Stimulated activated CD8-positive, alpha-beta memory T cell treated with anti-CD3 and anti-CD28 coated beads, Interleukin-12 subunit alpha, Interleukin-12 subunit beta, amount 100 ng/mL, for 4 hours (primary cell): ENCODE results near the gene SOAT2.

Source experiments
- DNase-seq: peaks from one replicate; pipeline ENCODE4 v3.0.0-alpha.2; 2020; ENCODE audit warnings: low read depth

SOAT2 gene

DNA sequence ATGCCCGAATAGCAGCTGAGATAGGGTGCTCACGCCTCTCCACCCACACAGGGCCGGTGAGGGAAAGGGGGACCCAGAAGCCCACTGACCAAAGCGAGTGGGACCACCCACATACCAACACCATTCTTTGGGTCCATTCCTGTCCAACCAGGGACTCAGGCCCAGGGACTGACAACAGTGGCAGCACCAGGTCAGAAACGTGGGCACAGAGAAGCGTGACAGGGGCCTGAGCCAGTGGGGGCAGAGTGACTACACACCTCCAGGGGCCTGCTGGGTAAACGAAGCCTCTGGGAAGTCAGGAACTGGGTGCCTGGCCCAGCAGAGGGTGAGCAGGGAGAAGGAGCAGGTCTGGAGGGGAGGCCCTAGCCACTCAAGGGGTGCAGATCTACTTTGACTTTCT is 37.8 kb upstream of the SOAT2 start:
- no peak for DNase-seq

DNA sequence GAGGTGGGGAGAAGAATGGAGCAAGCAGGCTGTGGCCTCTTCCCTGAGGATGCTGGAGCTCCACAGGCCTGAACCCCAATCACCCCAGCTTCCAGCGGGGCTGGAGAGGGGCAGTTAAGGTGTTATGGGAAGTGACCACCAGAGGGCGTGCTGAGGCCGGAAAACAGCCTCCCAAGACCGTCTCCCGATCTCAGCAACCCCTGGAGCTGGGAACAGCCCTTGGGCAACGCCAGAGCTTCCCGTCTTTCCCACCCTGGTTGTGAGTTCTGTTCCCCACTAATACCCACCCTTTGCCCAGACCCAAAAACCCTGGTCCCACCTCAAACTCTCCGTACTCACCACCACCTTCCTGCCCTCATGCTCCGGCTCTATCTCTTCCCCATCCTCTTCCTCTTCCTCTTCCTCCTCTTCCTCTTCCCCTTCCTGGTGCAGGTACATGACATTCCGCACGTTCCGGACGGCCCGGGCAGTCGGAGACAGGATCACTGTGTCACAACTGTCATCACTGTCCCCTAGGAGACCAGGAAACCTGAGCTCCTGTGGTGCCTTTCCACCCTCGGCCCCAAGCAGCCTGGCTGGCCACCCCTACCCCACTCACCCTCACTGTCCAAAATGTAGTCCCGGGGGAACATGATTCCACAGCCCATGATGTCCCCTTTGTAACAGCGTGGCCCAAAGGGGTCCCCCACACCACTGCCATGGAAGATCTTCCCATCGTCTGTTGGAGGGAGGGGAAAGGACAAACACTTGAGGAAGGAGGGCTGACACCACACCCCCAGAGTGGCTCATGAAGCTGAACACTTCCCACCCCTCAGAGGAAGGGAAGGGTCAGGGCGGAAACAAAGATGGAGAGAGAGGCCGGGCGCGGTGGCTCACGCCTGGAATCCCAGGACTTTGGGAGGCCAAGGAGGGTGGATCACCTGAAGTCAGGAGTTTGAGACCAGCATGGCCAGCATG is 37.0 kb upstream of the SOAT2 start:
- peak; percentile 25 for DNase-seq

DNA sequence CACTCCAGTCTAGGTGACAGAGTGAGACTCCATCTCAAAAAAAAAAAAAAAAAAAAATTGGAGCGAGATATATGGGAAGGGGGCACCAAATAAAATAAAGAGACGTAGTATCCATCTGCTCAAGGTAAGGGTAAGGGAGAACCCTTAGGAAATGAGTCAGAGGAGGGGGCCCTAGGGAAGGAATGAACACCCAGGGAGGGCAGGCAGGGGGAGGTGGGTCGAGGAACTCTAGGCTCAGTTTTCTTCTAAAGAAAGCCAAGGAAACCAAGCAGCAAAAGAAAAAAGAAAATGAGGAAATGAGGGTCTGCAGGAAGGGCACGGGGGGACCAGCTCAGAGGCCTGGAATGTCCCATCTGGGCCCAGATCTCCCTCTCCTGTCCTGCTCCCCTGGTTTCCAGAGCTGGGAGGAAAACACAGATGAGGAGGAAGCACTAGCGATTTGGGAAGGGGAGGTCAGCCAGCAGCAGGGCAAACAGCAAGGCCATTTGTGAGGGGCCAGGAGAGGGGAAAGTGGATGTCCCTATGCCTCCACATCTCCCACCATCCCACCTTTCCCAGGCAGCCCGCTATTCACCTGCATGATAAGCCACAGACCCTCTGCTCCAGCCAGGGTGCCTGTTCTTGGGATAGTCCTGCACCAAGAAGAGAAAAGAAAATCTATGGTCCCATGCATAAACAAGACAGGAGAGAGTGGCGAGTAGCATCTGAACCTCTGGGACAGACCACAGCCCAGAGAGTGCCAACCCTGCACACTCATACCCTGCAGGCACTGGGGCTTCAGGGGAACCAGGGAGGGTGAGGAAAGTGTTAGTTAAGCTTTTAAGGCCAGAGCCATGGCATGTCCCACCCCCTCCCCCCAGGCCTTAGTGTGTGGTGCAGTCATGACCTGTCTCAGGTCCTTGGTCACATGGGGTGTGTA is 36.0 kb upstream of the SOAT2 start:
- DNase-seq: no peak

DNA sequence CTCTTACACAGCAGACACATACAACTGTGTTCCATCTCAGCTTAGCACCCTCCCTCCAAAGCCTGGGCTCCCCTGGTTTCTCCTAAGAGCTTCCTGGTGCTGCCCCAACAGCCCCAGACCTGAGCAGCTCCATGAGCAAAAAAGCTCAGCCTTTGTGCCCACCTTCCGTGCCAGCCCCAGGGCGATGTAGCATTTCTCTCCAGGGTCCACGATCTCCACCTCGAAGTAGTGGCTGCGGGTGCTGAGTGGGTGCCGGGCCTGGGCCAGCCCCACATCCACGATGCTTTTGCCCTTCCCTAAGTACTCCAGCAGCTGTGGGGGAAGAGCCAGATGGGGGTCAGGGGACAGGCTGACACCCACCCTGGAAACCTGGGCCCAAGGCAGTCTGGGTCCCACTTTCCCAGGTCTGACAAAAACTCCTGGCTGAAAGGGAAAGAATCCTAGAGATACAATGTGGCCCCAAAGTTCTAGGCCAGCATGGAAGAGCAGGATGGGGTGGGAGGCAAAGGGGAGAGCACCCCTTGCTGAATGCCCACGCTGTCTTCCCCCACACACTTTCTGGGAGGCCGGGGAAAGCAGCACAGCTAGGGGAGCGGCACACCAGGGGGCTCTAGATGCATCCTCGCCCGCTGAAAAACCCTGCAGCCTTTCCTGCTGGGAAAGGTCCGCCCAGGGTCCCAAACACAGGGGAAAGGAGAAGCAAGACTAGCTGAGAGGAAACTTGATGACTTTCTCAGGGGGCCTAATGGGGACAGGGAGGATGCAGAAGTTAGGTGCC is 35.1 kb upstream of the SOAT2 start:
- DNase-seq: no peak

DNA sequence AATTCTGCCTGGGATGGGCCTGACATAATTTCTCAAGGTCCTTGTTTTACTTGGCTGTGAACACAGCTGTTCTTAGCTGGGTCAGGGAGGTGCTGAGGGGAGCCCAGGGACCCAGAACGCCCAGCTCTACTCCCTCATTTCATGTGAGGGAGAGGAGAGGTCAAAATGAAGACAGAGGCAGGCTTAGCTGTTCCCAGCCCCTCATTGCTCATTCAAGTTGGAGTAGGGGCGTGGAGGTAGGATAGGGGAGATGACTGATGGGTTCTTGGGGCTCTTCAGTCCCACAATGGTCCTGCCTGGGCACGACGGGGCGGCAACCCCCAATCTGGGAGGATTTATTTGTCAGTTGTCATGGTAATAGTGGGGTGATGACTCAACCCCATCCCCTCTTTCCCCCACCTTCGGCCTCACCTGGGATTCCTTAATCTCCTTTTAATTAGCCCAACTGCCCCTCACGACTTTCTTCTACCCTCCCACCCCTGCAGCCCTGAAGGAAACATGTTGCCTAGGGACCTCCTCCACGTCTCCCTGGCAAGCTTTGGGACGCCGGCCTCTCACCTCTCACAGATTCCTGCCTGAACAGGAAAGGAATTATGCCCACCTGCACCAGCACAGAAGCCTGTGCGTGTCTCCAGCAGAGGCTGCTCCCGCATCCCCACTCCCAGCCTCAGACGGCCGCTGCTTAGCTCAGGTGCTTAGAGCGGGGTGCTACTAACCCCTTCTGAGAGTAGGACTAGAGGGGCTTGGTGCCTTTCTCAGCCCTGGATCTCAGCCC is 34.3 kb upstream of the SOAT2 start:
- DNase-seq: no peak

DNA sequence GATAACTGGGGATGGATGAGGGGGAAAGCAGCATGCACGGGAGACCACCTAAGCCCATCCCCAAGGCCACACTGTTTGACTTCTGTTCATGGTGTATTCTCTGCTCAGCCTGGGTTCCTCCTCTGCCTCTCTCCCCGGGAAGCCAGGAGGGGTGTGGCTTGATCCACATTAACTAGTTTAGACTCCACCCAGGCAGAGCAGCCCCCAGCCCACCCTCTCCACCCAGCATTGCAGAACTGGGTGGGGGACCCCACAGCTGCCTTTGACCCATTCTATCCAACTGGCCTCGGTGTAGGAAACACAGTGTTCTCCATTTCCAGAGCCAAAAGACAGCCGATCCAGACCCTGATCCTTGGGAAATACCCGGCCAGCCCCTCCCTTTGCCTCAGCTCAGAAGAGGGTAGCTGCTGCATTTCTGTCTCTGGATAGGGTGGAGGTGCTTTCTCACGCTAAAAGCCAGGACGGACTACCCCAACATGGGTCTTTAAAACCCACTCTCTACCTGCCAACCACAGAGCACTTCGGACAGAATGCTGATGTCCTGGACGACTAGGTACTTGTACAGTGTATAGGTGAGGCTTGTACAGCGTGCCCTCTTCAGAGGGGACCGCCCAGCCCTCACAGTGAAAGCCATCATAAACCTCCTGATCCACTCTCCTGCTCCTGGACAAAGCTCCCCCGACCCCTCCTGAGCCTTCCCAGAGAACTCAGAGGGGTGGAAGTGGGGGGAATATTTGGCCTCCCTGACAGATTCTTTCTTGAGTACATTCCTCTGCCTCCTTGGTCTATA is 33.5 kb upstream of the SOAT2 start:
- DNase-seq: no peak

DNA sequence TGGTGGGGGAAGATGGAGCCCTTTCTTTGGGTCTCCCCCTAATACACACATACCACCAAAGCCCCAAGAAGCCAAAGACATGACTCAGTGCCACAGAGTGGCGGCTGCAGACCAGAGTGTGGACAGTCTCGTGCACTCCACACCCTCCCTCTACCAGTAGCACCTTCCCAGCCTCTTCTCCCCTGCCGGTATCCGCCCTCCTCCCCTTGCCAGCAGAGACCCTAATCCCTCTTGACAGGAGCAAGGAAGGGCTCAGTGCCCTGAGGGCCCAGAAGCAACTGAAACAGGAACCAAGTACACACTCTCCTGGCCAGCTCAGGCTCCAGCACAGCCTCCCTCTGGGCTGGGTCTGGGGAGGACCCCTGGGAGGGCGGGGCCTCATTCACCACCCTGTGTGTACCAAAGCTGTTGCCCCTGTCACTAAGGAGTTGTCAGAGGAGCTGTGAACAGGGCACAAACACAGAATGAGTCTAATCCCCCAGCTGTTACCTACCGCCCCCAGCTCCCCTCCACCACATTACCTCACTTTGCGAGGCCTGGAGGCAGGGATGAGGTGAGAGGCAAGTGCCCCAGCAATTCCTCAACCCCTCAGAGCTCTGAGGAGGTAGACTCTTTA is 32.3 kb upstream of the SOAT2 start:
- no peak for DNase-seq

DNA sequence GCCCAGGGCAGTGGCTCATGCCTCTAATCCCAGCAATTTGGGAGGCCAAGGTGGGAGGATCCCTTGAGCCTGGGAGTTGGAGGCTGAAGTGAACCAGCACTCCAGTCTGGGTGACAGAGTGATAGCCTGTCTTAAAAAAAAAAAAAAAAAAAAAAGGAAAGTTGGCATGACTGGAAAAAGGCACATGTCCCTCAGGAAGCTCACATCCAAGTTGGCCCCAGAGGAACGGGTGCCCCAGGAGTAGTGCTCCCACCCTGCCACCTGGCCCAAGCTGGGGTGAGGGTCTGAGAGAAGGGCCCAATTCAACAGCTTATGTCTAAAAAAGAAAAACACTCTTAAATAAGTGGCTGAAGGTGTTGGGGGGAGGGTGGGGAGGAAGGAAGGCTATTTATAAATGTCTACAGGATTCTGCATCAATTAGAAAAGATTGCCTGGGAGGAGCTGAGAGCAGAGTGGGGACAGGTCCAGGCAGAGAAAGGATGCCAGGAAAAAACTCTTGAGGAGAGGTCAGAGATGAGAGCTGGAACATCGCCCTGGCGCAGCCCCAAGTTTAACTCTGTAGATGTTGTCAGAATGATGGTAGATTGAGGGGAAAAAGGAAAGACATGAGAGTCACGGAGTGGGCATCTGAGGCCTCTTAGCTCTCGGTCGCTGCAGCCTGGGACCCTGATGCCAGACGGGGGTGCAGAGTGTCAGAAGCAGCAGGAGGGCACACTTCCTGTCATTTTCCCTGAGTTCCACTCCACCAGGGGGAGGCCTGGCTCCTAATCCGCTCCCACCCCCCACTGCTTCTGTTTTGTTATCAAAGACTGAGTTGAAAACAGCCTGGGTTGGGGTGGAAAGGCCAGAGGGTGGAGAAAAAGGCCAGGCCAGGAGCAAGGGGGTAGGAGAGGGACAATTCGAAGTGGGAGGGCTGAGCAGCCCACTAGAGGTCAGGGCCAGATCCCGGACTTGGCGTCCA is 31.4 kb upstream of the SOAT2 start:
- no peak for DNase-seq

DNA sequence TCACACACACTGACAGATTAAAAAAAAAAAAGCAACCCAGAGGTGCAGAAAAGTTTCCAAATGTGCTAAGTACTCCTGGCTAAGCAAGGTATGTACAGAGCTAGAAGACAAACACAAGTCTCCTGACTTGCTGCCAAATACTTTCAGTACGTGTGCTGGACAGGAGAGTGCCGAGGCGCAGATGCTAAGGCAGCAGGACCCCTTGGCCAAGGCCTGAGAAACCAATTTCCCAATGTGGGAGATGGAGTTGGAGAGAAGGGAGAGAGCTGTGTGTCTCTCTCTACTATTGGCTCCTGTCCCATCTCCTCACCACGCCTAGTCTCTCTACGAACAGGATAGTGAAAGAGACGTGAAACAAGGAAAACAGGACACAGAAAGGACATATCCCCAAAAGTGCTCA is 29.4 kb upstream of the SOAT2 start:
- DNase-seq: no peak

DNA sequence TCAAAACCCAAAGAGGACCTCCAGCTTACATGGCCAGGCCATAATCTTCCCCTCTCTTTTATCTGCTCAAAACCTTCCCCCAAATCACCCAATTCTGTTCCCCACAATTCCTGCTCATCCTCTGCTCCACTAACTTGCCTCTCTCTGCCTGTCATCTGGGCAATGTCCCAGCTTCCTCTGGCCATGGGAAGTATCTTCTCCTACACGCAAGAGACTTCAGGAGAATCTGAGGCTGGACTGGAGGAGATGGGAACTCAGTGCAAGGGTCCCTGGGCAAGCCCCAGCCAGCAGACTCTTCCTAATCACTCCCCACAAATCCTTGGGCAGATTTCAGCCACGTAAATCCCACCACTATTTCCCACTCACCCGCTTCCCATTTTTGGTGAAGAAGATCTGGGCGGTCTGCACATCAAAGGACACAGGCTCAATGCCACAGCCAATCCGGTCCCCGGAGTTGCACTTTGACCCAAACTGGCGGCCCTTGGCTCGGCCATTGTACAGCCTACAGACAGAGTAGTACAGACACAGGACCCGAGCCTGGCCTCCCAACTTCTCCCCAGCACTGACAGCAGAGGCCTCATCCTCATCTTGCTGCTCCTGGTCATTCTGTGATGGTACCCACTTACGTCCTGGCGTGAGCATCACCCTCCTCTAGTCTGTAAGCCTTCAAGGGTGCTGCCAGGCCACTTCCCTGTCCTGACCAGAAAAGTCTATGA is 28.8 kb upstream of the SOAT2 start:
- DNase-seq: no peak

DNA sequence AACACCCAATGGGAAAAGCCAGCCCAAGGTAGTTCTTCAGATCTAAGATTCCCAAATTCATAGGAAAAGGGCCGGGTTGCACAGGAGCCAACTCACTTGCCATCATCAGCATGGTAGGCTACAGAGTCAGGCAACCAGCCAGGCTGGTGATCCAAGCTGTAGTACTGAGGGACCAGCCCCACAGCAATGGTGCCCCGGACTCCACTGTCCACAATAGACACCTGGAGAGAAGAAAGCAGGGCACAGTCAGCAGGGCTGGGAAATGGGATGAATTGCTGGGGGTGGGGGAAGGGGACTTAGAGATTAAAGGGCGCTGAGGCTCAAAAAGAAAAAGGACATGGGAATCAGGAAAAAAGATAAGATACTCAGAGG is 28.3 kb upstream of the SOAT2 start:
- no peak for DNase-seq

DNA sequence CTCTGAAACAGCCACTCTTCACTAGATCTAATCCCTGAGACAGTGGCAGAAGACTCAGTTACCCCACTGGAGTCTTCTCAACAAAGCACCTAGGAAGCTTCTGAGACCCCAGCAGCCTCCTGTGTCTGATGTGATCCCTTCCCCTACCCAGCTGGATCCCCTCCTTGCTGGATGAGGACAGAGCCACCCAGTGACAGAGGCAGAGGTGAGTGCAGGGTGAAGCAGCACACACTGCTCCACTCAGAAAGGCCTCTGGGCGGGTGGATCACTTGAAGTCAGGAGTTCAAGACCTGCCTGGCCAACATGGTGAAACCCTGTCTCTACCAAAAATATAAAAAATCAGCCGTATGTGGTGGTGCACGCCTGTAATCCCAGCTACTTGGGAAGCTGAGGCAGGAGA is 26.8 kb upstream of the SOAT2 start:
- no peak for DNase-seq

DNA sequence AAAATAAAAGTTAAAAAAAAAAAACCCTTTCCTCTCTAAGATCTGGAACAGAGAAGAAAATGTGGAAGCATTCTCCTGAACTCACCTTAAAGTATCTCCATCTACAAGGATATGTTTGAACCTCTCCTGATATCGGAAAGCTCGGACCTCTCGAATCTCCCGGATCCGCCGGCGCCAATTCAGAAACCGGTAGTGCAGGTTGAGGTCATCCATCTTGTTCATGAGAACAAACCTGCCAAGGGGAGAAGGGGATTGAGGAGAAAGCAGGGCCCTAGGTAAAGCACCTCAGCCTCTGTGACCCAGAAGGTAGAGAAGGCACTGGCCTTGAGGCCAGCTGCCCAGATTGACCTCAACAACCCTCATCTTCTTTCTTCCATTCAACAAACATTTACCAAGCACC is 26.3 kb upstream of the SOAT2 start:
- DNase-seq: no peak

DNA sequence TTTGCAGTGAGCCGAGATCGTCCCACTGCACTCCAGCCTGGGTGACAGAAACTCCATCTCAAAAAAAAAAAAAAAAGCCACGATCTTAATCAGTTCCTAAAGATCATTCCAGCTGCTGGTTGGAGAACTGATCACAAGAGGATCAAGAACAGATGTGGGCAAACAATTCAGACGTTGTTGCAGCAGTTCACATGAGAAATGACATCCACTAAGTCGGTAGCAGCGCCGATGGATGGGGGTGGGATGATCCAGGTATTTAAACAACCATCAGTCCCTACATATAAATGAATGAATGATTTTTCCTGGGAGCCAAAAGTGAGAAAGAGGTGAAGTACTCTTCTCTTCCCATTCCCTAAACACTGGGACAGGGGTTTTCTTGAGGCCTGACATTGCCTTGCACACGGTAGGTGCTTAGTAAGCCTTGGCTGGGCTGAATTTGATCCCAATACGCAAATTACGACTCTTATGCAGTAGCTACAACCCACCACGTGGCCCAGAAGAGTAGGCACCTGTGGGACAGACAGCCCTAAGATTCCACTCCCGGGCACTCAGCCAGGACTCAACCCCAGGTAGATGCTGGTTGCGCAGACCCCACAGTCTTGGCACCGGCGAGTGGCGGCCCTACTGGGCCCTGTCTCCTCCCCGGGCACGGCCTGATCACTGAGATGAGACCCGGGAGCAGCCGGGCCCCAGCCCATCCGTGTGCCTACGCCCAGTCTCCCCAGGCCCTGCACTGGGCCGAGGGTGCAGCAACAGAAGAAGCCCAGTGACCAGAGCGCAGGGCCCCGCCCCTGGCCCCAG is 24.7 kb upstream of the SOAT2 start:
- DNase-seq: no peak

DNA sequence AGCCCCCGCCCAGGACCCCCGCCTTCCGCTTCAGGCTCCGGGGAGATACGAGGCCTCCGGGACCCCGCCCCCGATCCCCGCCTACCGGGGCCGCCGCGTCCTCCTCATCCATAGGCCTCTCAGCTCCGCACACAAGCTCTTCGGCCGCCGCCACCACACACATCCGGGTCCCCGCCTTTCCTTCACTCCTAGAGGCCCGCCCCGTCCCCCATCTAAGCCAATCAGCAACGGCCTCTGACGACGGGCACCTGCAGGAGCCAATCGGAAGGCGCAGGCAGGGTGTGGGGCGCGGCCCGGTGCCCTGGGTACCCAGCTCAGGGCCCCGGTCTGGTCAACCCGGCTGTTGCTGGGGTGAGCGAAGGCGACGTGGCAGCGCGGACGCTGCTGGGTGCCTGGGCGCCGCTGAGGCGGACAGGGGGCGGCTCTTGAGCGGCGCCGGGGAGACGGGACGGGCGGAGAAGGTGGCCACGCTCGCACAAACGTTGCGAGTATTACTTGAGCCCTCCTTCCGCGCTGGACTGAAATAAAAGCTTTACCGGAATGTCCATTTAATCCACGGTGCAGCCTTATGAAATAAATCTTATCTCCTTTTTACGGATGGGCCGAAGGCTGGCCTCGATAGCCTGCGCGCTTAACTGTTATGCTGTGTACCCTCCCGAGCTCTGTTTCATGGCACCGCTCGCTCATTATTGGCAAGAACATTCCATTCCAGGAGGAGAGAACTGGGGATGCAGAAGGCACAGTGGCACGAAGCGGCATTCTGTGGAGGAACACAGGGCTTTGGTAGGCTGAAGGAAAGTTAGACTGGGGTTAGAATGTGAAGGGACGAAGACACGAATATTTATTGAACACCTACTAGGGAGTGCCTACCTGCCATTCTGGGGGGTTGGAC is 23.8 kb upstream of the SOAT2 start, which contains the start of gene SPRYD3:
Gene SPRYD3 (minus strand): TSS at position 165 of the 892 bp plus-strand sequence. CDS start 57 bp downstream, at position 108.
- peak; percentile 90 for DNase-seq

DNA sequence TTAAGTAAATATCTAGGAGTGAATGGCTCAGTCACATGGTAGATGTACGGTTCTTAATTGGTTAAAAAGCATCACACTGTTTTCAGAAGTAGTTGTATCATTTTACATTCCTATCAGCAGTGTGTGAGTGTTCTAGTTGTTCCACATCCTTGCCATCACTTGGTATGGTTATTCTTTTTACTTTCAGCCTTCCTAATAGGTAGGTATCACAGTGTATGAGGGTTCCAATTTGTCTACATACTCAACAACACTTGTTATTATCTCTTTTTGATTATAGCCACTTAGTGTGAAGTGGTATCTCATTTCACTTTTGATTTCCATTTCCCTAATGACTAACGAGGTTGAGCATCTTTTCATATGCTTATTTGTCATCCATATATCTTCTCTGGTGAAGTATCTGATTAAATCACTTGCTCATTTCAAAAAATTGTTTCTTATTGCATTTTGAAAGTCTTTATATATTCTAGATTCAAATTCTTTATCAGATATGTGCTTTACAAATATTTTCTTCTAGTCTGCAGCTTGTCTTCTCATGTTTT is 20.6 kb upstream of the SOAT2 start:
- DNase-seq: no peak
